GM12878 (cell line): ENCODE measurements around the gene TIGD1. TPM values are rescaled to one million over a fixed set of nuclear protein-coding genes. Genes with fewer than 3 reads are reported as not detected.

Experiments used
- ATAC-seq: fragments of 200-7000 bp; cut with Tn5 transposase; 3 replicates; pipeline ENCODE4 v1.9.1; 2020; ENCODE audit warnings: mild to moderate bottlenecking, moderate library complexity
- BruUV-seq: library from RNA; stranded (reverse); fragments of 400-500 nt; replicated peaks from 2 replicates; lab custom pipeline; 2021; lab: Mats Ljungman, UMichigan
- CTCF ChIA-PET: fragments of 300-600 bp; sonication (Branson Sonifier 250); formaldehyde crosslinking; extraction: SDS; loops from one replicate; lab custom pipeline; 2021; ENCODE audit warnings: inconsistent platforms; lab: Yijun Ruan, JAX
- POLR2A ChIA-PET: fragments of 350-600 bp; formaldehyde crosslinking; extraction: SDS; loops from one replicate; lab custom pipeline; 2021; ENCODE audit warnings: inconsistent platforms; lab: Charles Lee
- RAD21 ChIA-PET: fragments of 300-600 bp; sonication (Branson Sonifier 250); formaldehyde crosslinking; loops from one replicate; lab custom pipeline; 2023; ENCODE audit warnings: antibody characterized with exemption; ENCODE audit not compliant: unreplicated experiment; lab: Charles Lee
- SMC1A ChIA-PET: fragments of 300-600 bp; sonication (Branson Sonifier 250); formaldehyde crosslinking; loops from one replicate; lab custom pipeline; 2023; ENCODE audit not compliant: unreplicated experiment, uncharacterized antibody; lab: Charles Lee
- DNase-seq: peaks from one replicate; pipeline ENCODE4 v3.0.0-alpha.2; 2011; ENCODE audit warnings: low read depth, low spot score
- FAIRE-seq: peaks from 3 replicates; lab custom pipeline; 2011; peaks lifted over from hg19 to GRCh38; lab: Jason Lieb, UNC
- H2AFZ ChIP-seq: 2 replicates; pipeline ENCODE4 v1.6.0; 2011; ENCODE audit warnings: low read depth, low read length, control low read depth; ENCODE audit not compliant: control insufficient read depth
- H3K27ac ChIP-seq: 2 replicates; pipeline ENCODE4 v1.5.1; 2011; ENCODE audit warnings: control low read depth; ENCODE audit not compliant: control insufficient read depth, insufficient read depth
- H3K27me3 ChIP-seq, 2 experiments: replicated peaks in 1 of 2; 2 replicates each; pipeline versions ENCODE4 v1.6.0 to v1.6.1; 2011; ENCODE audit warnings: low read length in 1 of 2; ENCODE audit not compliant: control insufficient read depth in 2 of 2, insufficient read depth in 2 of 2
- H3K36me3 ChIP-seq, 2 experiments: 2 replicates each; pipeline ENCODE4 v1.5.1; 2011; ENCODE audit warnings: low read length in 1 of 2; ENCODE audit not compliant: control insufficient read depth in 2 of 2, insufficient read depth in 2 of 2
- H3K4me1 ChIP-seq: 2 replicates; pipeline ENCODE4 v1.6.1; 2011; ENCODE audit warnings: mild to moderate bottlenecking, low read length, moderate library complexity, mixed read lengths; ENCODE audit not compliant: control insufficient read depth, insufficient read depth
- H3K4me2 ChIP-seq: 2 replicates; pipeline ENCODE4 v1.6.0; 2011; ENCODE audit warnings: control low read depth; ENCODE audit not compliant: control insufficient read depth, insufficient read depth
- H3K4me3 ChIP-seq: fragments of 200-600 bp; sonication (generic); 2 replicates; pipeline ENCODE4 v1.5.1; 2016
- H3K79me2 ChIP-seq: 2 replicates; pipeline ENCODE4 v1.6.0; 2011; ENCODE audit warnings: low read length; ENCODE audit not compliant: control insufficient read depth, insufficient read depth
- H3K9ac ChIP-seq: 2 replicates; pipeline ENCODE4 v1.8.0; 2011; ENCODE audit warnings: low read length, control low read depth, mixed read lengths; ENCODE audit not compliant: control insufficient read depth, insufficient read depth
- H3K9me3 ChIP-seq: replicated peaks from 3 replicates; pipeline ENCODE4 v1.5.1; 2011; ENCODE audit warnings: mild to moderate bottlenecking, low read length; ENCODE audit not compliant: control insufficient read depth, insufficient read depth
- H4K20me1 ChIP-seq: 2 replicates; pipeline ENCODE4 v1.6.0; 2011; ENCODE audit not compliant: control insufficient read depth, insufficient read depth
- ATF2 ChIP-seq: IDR thresholded peaks from 2 replicates; pipeline ENCODE4 v1.6.1; 2012; ENCODE audit warnings: low read length, inconsistent platforms
- CHD2 ChIP-seq: IDR thresholded peaks from 2 replicates; pipeline ENCODE4 v1.6.1; 2011; ENCODE audit warnings: low read depth, low read length, improper control_type of control experiment, borderline replicate concordance
- GATAD2B ChIP-seq: fragments of 450-650 bp; conservative IDR thresholded peaks from 2 replicates; pipeline ENCODE4 v1.6.1; 2017; ENCODE audit warnings: low read depth, mild to moderate bottlenecking, moderate library complexity
- IKZF1 ChIP-seq: fragments of 450-650 bp; conservative IDR thresholded peaks from 2 replicates; pipeline ENCODE4 v1.6.1; 2017; ENCODE audit warnings: antibody characterized with exemption, mild to moderate bottlenecking
- JUNB ChIP-seq: IDR thresholded peaks from 2 replicates; pipeline ENCODE4 v1.6.1; 2016; ENCODE audit warnings: antibody characterized with exemption, mild to moderate bottlenecking
- MEF2A ChIP-seq: IDR thresholded peaks from 2 replicates; pipeline ENCODE4 v1.6.1; 2011; ENCODE audit warnings: low read depth, mild to moderate bottlenecking, low read length, moderate library complexity; ENCODE audit not compliant: insufficient read depth
- MLLT1 ChIP-seq: fragments of 450-650 bp; IDR thresholded peaks from 2 replicates; pipeline ENCODE4 v1.6.1; 2016; ENCODE audit warnings: mild to moderate bottlenecking
- NFXL1 ChIP-seq: fragments of 450-650 bp; IDR thresholded peaks from 2 replicates; pipeline ENCODE4 v1.6.1; 2017; ENCODE audit warnings: antibody characterized with exemption, mild to moderate bottlenecking, borderline replicate concordance
- NKRF ChIP-seq: fragments of 450-650 bp; conservative IDR thresholded peaks from 2 replicates; pipeline ENCODE4 v1.6.1; 2017; ENCODE audit warnings: mild to moderate bottlenecking, moderate library complexity
- RB1 ChIP-seq: fragments of 450-650 bp; formaldehyde crosslinking; IDR thresholded peaks from 2 replicates; pipeline ENCODE4 v1.6.1; 2017; ENCODE audit warnings: mild to moderate bottlenecking, borderline replicate concordance
- RUNX3 ChIP-seq: IDR thresholded peaks from 2 replicates; pipeline ENCODE4 v1.6.1; 2012; ENCODE audit warnings: low read length, inconsistent platforms
- SMAD1 ChIP-seq: fragments of 450-650 bp; IDR thresholded peaks from 2 replicates; pipeline ENCODE4 v1.6.1; 2018; ENCODE audit warnings: mild to moderate bottlenecking, low read depth; ENCODE audit not compliant: partially characterized antibody
- STAT1 ChIP-seq: fragments of 450-650 bp; conservative IDR thresholded peaks from 2 replicates; pipeline ENCODE4 v1.6.1; 2014; ENCODE audit warnings: antibody characterized with exemption, mild to moderate bottlenecking
- in situ Hi-C: fragments of 300-500 bp; cut with MboI; formaldehyde crosslinking; loops from 9 replicates; pipeline ENCODE4 v1.14.3; 2018; ENCODE audit warnings: mixed read lengths
- intact Hi-C: fragments of 100-400 bp; cut with micrococcal nuclease; formaldehyde crosslinking; loops from one replicate; pipeline ENCODE4 v1.14.2; 2022; ENCODE audit not compliant: unreplicated experiment
- polyA plus RNA-seq, 11 experiments: library from polyadenylated mRNA; depleted of rRNA in 4 of 11; unstranded in 6 of 11; stranded (reverse) in 5 of 11; fragments of >200 nt; fragmentation: Nextera tagmentation in 4 of 11; fragmentation: Illumina TruSeq in 1 of 11; extraction: Ambion mirVana in 4 of 11; extraction: Trizol in 1 of 11; gene quantifications; 1 replicate in 1 of 11; 2 replicates in 10 of 11; pipeline versions ENCODE4 v1.2.1 to v1.2.3, GENCODE V29; 2011 to 2016; ENCODE audit warnings: inconsistent platforms in 2 of 11, missing spikeins in 2 of 11, low read depth in 1 of 11
- total RNA-seq, 4 experiments: library from RNA; depleted of rRNA in 3 of 4; stranded (reverse); fragments of >200 nt in 3 of 4; fragmentation: Illumina TruSeq in 1 of 4; extraction: Trizol in 1 of 4; gene quantifications; 2 replicates each; pipeline versions ENCODE4 v1.2.1 to v1.2.3, GENCODE V29; 2013 to 2021

The TIGD1 gene
- total and polyA plus RNA-seq, 10 of the 15 experiments (the other 5 are each of a cell fraction or from before 2014, with no cell fraction given) = 1.4 to 8.4 (median 5.6) TPM

- FAIRE-seq = no peak
- Histone ChIP-seq H3K4me1 (no peaks in the 10 kb centered on the region), H4K20me1 (no peaks in the 10 kb centered on the region), H3K4me3 (no peak overlapping the region), H3K27me3 (no peaks in the 10 kb centered on the region), H3K79me2 (no peaks in the 10 kb centered on the region), H3K9me3 (no peaks in the 10 kb centered on the region), H3K4me2 (no peak overlapping the region), H3K36me3 (peaks cover 7 to 37% of the 10 kb centered on the region in 2 experiments), H3K27ac (no peak overlapping the region), H3K9ac (no peak overlapping the region), H2AFZ (no peak overlapping the region)
- TF ChIP-seq MEF2A = no peak
- no peak for TF ChIP-seq ATF2
- no peak for TF ChIP-seq STAT1
- TF ChIP-seq RB1 = no peak
- no peak for TF ChIP-seq NFXL1
- no peak for TF ChIP-seq MLLT1
- no peak for TF ChIP-seq CHD2
- TF ChIP-seq GATAD2B = no peak
- no peak for TF ChIP-seq SMAD1
- no peak for TF ChIP-seq IKZF1
- no peak for TF ChIP-seq NKRF
- TF ChIP-seq RUNX3 = no peak
- TF ChIP-seq JUNB = no peak
- intact Hi-C loops (no loop called here), in situ Hi-C loops (no loop called here)
- ChIA-PET POLR2A (no interaction called here), SMC1A (no interaction called here), RAD21 (no interaction called here), CTCF (interaction anchor here (0.7 to 0.8 kb wide), 2 partner anchors 38 to 1355 kb away, joined by 3 read pairs; no protein-coding TSS in a partner anchor)
- no TSS peak for BruUV-seq
- no peak for ATAC-seq
- no peak for DNase-seq
Measured at GRCh38 chr2:232573042-232573441, 22.7 kb upstream of the TIGD1 start.
